GM13977 (cell line): Measurements from ENCODE around the gene ZBTB7A.

Source experiments
- DNase-seq: peaks from one replicate; pipeline ENCODE4 v3.0.0; 2012; ENCODE audit warnings: low spot score
- in situ Hi-C: fragments of 300-500 bp; cut with MboI; formaldehyde crosslinking; loops from one replicate; pipeline ENCODE4 v1.12.0; 2022; ENCODE audit warnings: low sequenced_read_pairs, low pct_unique_long_range_greater_than_20kb, mixed read lengths, inconsistent platforms; ENCODE audit not compliant: unreplicated experiment
- TF ChIP-seq, protein P1 (sequence below): IDR thresholded peaks from 2 replicates; pipeline ENCODE4 v1.5.1; 2012; ENCODE audit warnings: mild to moderate bottlenecking, control low read depth; ENCODE audit not compliant: insufficient read depth; ENCODE audit errors: extremely low read depth, missing control alignments

ZBTB7A gene

DNA sequence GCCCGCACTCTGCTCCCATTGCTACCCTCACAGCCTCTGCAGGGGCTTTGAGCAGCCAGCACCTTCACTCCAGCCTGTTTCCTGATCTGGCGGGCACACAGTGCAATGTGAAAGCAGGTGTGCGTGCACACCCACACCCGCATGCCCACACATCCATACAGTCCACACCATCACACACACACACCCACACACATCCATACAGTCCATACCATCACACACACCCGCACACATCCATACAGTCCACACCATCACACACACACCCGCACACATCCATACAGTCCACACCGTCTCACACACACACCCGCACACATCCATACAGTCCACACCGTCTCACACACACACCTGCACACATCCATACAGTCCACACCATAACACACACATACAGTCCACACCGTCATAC is 31.1 kb downstream of the ZBTB7A start:
- in situ Hi-C loops, result no loop called here
- TF ChIP-seq, protein P1, sequence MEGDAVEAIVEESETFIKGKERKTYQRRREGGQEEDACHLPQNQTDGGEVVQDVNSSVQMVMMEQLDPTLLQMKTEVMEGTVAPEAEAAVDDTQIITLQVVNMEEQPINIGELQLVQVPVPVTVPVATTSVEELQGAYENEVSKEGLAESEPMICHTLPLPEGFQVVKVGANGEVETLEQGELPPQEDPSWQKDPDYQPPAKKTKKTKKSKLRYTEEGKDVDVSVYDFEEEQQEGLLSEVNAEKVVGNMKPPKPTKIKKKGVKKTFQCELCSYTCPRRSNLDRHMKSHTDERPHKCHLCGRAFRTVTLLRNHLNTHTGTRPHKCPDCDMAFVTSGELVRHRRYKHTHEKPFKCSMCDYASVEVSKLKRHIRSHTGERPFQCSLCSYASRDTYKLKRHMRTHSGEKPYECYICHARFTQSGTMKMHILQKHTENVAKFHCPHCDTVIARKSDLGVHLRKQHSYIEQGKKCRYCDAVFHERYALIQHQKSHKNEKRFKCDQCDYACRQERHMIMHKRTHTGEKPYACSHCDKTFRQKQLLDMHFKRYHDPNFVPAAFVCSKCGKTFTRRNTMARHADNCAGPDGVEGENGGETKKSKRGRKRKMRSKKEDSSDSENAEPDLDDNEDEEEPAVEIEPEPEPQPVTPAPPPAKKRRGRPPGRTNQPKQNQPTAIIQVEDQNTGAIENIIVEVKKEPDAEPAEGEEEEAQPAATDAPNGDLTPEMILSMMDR, result no peak
- DNase-seq, result no peak

DNA sequence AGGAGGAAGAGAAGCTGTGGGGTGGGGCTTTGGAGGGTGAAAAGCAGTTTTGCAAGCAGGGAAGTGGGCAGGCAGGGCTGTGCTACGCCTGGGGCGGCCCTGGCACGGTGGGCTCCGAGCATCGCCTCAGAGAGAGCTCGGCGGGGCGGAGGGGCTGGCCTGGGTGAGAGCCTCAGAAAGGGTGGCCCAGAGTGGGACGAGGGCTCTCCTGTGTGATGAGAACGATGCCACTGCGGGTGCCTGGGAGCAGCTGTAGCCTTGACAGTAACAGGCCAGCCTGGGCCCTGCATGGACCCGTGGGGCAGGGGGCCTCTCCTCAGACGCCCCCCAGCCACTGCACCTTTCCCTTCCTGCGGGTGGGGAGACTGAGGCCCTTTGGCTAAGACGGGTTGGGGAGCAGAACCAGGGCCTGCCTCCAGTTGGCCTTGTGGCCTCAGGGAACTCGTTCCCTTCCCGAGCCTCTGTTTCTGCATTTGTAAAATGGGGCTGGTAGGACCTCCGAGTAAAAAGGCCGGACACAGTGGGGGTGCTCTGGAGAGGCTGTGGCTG is 31.6 kb downstream of the ZBTB7A start:
- TF ChIP-seq, protein P1, result no peak
- DNase-seq, result no peak
- in situ Hi-C loops, result no loop called here

DNA sequence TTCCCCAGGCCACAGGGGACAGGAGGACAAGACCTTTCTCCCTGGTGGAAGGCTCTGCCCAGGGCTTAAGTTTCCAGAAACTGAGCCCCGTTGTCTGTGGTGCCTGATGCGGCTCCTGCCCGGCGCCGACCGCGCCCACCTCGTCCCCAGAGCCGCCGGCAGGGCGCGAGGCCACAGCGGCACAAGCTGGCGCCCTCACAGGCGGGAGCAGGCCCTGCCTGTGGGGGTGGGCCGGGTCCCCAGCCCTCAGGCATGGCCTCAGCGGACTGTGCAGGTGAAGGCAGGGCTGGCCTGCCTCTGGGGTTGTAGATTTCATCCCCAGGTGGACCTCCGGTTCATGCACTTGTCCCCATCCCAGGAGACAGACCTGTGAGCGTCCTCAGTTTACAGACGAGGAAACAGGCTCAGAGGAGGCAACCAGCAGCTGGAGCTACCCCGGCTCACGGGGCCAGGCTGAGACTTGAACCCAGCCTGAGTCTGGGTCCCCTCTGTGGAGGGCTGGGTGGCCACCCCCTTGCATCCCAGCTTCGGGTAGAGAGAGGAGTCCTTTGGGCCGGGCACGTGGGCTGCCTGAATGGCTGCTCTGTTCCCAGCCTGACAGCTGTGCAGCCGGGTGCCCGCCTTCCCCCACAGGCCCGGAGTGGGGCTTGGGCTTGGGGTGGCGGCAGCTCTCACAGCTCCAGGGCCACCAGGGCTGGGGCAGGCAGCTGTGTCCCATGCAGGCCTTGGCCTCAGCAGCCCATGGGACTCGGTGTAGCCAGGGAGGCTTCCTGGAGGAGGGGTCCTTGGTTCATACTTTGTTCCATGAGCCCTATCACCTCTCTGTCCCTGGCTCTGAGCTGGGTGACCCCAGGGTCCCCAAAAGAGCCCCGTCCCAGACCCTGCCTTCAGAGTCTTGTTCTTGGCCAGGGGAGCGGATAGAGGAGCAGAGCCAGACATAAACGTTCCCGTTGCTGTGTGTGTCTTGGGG is 32.4 kb downstream of the ZBTB7A start:
- in situ Hi-C loops, result no loop called here
- TF ChIP-seq, protein P1, result no peak
- no peak for DNase-seq

DNA sequence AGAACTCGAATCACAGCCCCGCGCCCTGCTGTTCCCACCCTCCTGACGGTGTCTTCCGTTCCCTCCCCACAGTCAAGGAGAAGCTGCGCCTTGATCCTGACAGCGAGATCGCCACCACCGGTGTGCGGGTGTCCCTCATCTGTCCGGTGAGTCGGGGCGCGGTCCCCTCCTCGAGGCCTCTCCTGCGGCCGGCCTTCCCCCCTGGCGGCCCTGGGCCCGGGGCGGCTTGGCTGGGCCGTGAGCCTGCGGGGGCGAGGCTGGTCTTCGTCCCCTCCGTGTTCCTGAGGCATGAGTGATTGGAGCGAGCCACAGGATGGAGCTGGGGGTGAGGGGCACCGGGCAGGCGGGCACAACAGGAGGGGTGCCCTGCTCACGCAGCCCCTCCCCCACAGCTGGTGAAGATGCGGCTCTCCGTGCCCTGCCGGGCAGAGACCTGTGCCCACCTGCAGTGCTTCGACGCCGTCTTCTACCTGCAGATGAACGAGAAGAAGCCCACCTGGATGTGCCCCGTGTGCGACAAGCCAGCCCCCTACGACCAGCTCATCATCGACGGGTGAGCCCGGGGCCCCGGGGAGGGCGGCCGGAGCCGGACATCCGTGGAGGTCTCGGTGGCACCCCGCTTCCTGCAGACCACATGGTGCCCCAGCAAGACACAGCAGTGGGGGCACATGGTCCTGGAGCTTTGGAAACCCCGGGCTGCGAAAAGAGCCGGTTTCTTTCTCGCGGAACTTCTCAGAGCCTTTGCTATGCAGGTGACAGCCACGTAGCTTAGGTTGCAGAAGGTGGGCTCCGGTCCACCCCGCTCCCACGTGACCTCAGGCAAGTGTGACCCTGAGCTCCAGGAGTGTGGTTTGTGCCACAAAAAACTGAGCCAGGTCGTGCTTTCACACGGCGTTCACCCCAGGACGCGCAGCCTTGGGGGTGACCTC is 33.4 kb downstream of the ZBTB7A start:
- no peak for DNase-seq
- TF ChIP-seq, protein P1, result no peak
- in situ Hi-C loops, result no loop called here

DNA sequence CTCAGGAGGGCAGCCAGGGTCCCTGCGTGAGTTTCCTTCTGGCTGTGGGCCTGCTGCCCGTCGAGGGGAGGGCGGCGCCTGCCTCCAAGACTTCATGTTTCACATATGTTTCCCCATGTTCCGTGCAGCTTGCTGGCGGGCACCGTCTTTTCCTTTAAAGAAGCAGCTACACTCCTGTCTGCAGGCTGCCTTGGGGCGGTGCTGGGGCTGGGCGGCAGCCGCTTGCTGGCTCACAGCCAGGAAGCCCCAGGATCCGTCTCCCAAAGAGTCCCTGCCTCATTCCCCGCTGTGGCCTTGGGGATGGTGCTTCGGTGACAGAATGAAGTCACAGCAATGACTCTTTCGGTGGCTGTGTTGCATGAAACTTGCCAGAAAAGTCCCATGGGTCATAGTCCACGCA is 34.3 kb downstream of the ZBTB7A start:
- DNase-seq, result no peak
- TF ChIP-seq, protein P1, result no peak
- in situ Hi-C loops, result no loop called here

DNA sequence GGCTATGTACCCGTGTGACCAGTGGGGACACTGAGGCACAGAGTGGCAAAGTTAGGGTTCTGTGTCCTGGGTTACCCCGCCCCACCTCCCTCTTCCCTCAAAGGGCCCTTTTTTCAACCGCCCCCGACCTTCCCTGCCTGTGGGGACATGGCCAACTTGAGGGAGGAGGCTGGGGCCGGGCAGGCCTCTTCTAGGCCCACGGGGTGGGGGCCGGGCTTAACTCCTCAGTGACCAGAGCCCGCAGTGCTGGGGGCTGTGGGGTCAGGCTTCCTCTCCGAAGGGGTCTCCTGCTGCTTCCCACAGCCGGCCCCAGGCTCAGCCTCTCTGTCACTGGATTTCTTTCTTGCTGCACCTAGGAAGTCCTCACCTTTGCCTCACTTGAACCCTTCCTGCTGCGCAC is 35.3 kb downstream of the ZBTB7A start:
- TF ChIP-seq, protein P1, result no peak
- in situ Hi-C loops, result no loop called here
- DNase-seq, result no peak
